Prostate gland (tissue), 2 donors: ENCODE results near the gene SETD3. TPM values are rescaled to one million over a fixed set of nuclear protein-coding genes. Genes with fewer than 3 reads are reported as not detected.

Experiments
- DNase-seq: peaks from one replicate; pipeline ENCODE4 v3.0.0-alpha.2; 2019; ENCODE audit warnings: low spot score
- H3K27ac ChIP-seq, 2 donors: fragments of 200-600 bp; sonication (generic); 2 replicates each; pipeline ENCODE4 v1.5.1; 2017 to 2019
- H3K27me3 ChIP-seq: fragments of 200-600 bp; sonication (generic); replicated peaks from 2 replicates; pipeline ENCODE4 v1.5.1; 2019; ENCODE audit not compliant: insufficient read depth
- H3K36me3 ChIP-seq, 2 donors: fragments of 200-600 bp; sonication (generic); 1 replicate in 1 of 2; 2 replicates in 1 of 2; pipeline versions ENCODE4 v1.5.1 to v1.8.1; 2017 to 2019
- H3K4me1 ChIP-seq: fragments of 200-600 bp; sonication (generic); replicated peaks from 2 replicates; pipeline ENCODE4 v1.5.1; 2019
- H3K4me3 ChIP-seq, 2 donors: fragments of 200-600 bp; sonication (generic); 2 replicates each; pipeline ENCODE4 v1.5.1; 2017 to 2019
- H3K9me3 ChIP-seq: fragments of 200-600 bp; sonication (generic); 2 replicates; pipeline ENCODE4 v1.5.1; 2017
- POLR2A ChIP-seq: fragments of 450-650 bp; IDR thresholded peaks from one replicate; pipeline ENCODE4 v1.6.1; 2016; ENCODE audit warnings: antibody characterized with exemption, mild to moderate bottlenecking
- POLR2AphosphoS5 ChIP-seq: sonication (generic); formaldehyde crosslinking; IDR thresholded peaks from one replicate; pipeline ENCODE4 v1.6.1; 2017; ENCODE audit warnings: antibody characterized with exemption
- WGBS: methylation state at CpG from one replicate; pipeline ENCODE4 v1.1.5; 2018; 5-methylcytosine and 5-hydroxymethylcytosine counted together
- intact Hi-C: fragments of 100-400 bp; cut with DNase I; formaldehyde crosslinking; loops from one replicate; pipeline ENCODE4 v1.14.2; 2022
- total RNA-seq, 2 donors: library from RNA; depleted of rRNA; stranded (reverse); fragments of >200 nt; gene quantifications; one replicate each; pipeline ENCODE4 v1.1.0, GENCODE V29; 2016
- TF ChIP-seq, protein P1 (sequence below), 4 experiments: fragments of 200-600 bp in 2 of 4; fragments of 450-650 bp in 2 of 4; sonication (generic) in 2 of 4; IDR thresholded peaks; 1 replicate in 3 of 4; 2 replicates in 1 of 4; pipeline ENCODE4 v1.5.1; 2016 to 2019; ENCODE audit warnings: antibody characterized with exemption in 4 of 4, mild to moderate bottlenecking in 2 of 4, moderate library complexity in 2 of 4

Gene SETD3
- total RNA-seq, 2 donors from 2014 or later: 59.5 to 106 TPM

DNA sequence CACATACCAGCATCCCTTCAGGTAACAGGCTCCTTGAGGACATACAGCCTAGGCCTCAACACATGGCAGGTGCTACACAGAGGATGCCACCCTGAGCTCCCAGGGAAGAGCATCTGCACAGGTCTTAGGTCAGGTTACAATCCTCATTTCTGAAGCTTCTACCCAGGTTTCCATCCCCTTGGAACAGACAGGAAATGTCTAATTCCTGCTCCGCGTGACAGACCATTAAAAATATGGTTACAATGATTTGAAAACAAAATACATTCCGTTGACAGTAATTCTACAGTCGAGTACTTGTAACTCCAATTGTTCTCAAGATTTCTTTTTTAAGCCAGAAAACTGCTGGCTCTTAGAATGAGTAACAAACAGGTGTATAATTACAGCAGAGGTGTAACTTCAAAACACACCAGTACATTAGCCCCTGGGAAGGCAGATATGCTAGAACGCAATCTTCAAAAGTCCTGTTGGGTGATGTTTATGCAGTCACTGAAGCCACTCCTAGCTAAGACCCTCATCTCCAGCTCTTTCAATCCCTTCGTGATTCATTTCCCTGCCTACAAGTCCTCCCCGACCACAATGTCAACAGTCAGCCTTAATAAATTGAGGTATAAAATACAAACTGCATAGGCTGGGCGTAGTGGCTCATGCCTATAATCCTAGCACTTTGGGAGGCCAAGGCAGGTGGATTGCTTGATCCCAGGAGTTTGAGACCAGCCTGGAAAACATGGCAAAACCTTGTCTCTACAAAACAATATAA lies 11.6 kb downstream of the SETD3 start:
- intact Hi-C loops: no loop called here

GRCh38 chr14:99468081-99468480 lies 12.6 kb downstream of the SETD3 start:
- WGBS: 83% methylated on average over 4 of the region's 4 CpGs
- DNase-seq: no peak
- Histone ChIP-seq H3K27me3 (no peaks in the 10 kb centered on the region), H3K4me3 (no peak overlapping the region), H3K9me3 (no peaks in the 10 kb centered on the region), H3K36me3 (no peaks in the 10 kb centered on the region), H3K27ac (no peak overlapping the region), H3K4me1 (no peaks in the 10 kb centered on the region)
- intact Hi-C loops: no loop called here
- TF ChIP-seq, protein P1, sequence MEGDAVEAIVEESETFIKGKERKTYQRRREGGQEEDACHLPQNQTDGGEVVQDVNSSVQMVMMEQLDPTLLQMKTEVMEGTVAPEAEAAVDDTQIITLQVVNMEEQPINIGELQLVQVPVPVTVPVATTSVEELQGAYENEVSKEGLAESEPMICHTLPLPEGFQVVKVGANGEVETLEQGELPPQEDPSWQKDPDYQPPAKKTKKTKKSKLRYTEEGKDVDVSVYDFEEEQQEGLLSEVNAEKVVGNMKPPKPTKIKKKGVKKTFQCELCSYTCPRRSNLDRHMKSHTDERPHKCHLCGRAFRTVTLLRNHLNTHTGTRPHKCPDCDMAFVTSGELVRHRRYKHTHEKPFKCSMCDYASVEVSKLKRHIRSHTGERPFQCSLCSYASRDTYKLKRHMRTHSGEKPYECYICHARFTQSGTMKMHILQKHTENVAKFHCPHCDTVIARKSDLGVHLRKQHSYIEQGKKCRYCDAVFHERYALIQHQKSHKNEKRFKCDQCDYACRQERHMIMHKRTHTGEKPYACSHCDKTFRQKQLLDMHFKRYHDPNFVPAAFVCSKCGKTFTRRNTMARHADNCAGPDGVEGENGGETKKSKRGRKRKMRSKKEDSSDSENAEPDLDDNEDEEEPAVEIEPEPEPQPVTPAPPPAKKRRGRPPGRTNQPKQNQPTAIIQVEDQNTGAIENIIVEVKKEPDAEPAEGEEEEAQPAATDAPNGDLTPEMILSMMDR (IDR thresholded peaks at IDR 0.05): no peak
- TF ChIP-seq POLR2AphosphoS5: no peak
- TF ChIP-seq POLR2A: no peak

More for the DNA sequence above, 11.6 kb downstream of the SETD3 start:
- H3K27ac ChIP-seq: no peak overlapping the region
- H3K36me3 ChIP-seq: no peaks in the 10 kb centered on the region
- 61% methylated on average over 8 of the region's 8 CpGs for WGBS
- H3K9me3 ChIP-seq: no peaks in the 10 kb centered on the region
- no peaks in the 10 kb centered on the region for H3K4me1 ChIP-seq
- TF ChIP-seq POLR2AphosphoS5 (no peak), POLR2A (no peak)
- TF ChIP-seq, protein P1 (IDR thresholded peaks at IDR 0.05): no peak
- H3K27me3 ChIP-seq: no peaks in the 10 kb centered on the region
- no peak for DNase-seq
- H3K4me3 ChIP-seq: no peak overlapping the region

DNA sequence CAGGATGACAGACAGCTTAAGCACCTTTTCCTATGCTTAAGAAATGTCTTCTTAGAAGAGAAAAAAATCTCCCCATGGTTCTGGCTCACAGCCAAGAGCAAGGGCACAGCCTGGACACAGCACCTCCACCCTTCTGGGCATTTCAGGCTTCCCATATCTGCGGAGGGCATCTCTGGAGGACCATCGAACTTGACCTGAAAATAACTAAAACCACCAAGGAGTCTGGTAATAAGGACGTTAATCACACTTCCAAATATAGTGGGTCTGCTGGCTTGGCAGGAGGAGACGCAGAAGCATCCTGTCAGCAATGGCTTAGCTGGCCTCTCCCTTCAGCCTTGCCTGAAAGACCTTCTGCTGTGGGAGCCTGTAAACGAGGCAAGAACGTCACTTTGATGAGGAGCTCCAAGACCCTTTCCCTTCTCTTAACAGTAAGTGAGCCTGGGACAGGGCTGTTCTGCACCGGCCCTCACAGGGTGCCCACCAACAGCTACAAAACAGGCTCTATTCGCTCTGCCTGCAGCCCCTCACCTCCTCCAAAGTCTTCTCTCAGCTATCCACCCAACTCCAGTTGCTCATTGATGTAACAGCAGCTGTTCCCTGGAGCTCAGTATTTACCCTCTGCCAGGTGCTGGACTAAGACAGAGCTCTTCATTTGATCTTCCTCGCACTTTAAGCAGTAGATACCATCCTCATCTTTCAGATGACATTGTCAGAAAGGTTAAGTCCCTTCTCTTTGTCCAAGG lies 13.2 kb downstream of the SETD3 start:
- H3K4me1 ChIP-seq: no peaks in the 10 kb centered on the region
- H3K27ac ChIP-seq: no peak overlapping the region
- 71% methylated on average over 9 of the region's 9 CpGs for WGBS
- intact Hi-C loops: no loop called here
- TF ChIP-seq POLR2AphosphoS5: no peak
- TF ChIP-seq, protein P1 (IDR thresholded peaks at IDR 0.05): no peak
- no peak overlapping the region for H3K4me3 ChIP-seq
- no peak for DNase-seq
- H3K36me3 ChIP-seq: no peaks in the 10 kb centered on the region
- H3K9me3 ChIP-seq: no peaks in the 10 kb centered on the region
- no peaks in the 10 kb centered on the region for H3K27me3 ChIP-seq

DNA sequence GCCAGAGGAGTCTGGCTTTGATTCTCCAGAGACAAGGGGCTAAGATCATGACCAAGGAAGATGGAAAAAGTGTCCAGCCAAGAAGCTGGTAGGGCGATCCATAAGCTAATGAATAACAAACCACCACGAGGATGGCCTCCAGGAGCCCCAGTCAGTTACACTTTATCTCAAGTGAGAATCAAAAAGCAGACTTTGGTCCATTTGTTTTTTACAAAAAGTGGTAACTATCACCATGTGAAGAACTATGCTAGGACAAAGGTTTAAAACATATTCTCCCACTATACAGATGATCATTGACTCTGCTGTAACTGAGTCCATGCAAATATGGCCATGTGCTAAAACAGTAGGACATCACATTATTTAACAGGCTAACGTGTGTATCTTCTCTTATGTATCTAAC lies 13.9 kb downstream of the SETD3 start:
- Histone ChIP-seq H3K27ac (no peak overlapping the region), H3K9me3 (no peaks in the 10 kb centered on the region), H3K36me3 (no peaks in the 10 kb centered on the region), H3K4me1 (no peaks in the 10 kb centered on the region), H3K4me3 (no peak overlapping the region), H3K27me3 (no peaks in the 10 kb centered on the region)
- intact Hi-C loops: no loop called here
- DNase-seq: no peak
- WGBS: 72% methylated on average over 3 of the region's 3 CpGs
- TF ChIP-seq POLR2A (no peak), POLR2AphosphoS5 (no peak)
- TF ChIP-seq, protein P1 (IDR thresholded peaks at IDR 0.05): no peak
